Nephron (organoid): ENCODE measurements around the gene CCDC201.

Experiments used
- H3K27ac Mint-ChIP-seq, 3 experiments: 2 replicates each; pipeline ENCODE4 v1.8.0; 2020; ENCODE audit warnings: mixed read lengths in 3 of 3, mild to moderate bottlenecking in 2 of 3, moderate library complexity in 1 of 3
- H3K27me3 Mint-ChIP-seq: 2 replicates; pipeline ENCODE4 v1.8.0; 2021; ENCODE audit warnings: low read depth, mild to moderate bottlenecking, moderate library complexity, mixed read lengths
- H3K36me3 Mint-ChIP-seq: 2 replicates; pipeline ENCODE4 v1.8.0; 2020; ENCODE audit warnings: low read depth, mixed read lengths
- H3K4me1 Mint-ChIP-seq: 2 replicates; pipeline ENCODE4 v1.8.0; 2020; ENCODE audit warnings: mixed read lengths
- H3K4me3 Mint-ChIP-seq, 3 experiments: 2 replicates each; pipeline ENCODE4 v1.8.0; 2020; ENCODE audit warnings: mild to moderate bottlenecking in 3 of 3, mixed read lengths in 3 of 3, moderate library complexity in 2 of 3
- H3K9me3 Mint-ChIP-seq: 2 replicates; pipeline ENCODE4 v1.8.0; 2020; ENCODE audit warnings: mixed read lengths
- TF ChIP-seq, protein P1 (sequence below), 3 experiments: fragments of 200-600 bp; sonication (generic); IDR thresholded peaks; one replicate each; pipeline ENCODE4 v1.5.0; 2021; ENCODE audit warnings: antibody characterized with exemption in 3 of 3; ENCODE audit not compliant: unreplicated experiment in 3 of 3

The CCDC201 gene

DNA sequence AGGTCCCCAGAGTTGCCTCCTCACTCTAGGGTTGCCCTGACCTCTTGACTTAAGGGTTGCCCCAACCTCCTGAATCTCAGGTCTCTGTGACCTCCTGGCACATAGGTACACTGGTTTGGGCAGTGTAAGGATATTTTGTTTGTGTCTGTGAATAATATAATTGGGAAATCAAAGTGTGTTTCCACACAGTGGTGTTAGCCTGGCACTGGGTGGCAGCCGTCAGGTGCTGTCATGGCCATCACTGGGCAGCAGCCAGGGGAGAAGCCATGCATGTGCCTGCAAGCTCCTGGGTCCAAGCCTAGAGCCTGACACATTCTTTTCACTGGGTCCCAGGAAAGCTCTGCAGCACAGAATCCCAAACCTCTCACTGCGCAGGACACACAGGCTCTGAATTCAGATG lies 3.6 kb upstream of the CCDC201 start:
- TF ChIP-seq, protein P1, sequence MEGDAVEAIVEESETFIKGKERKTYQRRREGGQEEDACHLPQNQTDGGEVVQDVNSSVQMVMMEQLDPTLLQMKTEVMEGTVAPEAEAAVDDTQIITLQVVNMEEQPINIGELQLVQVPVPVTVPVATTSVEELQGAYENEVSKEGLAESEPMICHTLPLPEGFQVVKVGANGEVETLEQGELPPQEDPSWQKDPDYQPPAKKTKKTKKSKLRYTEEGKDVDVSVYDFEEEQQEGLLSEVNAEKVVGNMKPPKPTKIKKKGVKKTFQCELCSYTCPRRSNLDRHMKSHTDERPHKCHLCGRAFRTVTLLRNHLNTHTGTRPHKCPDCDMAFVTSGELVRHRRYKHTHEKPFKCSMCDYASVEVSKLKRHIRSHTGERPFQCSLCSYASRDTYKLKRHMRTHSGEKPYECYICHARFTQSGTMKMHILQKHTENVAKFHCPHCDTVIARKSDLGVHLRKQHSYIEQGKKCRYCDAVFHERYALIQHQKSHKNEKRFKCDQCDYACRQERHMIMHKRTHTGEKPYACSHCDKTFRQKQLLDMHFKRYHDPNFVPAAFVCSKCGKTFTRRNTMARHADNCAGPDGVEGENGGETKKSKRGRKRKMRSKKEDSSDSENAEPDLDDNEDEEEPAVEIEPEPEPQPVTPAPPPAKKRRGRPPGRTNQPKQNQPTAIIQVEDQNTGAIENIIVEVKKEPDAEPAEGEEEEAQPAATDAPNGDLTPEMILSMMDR (IDR thresholded peaks at IDR 0.05; ENCODE audit: unreplicated experiment in 3 of 3) = no peak
- no peak overlapping the region for H3K27ac Mint-ChIP-seq
- peaks cover 18% of the 10 kb centered on the region for H3K9me3 Mint-ChIP-seq
- H3K36me3 Mint-ChIP-seq = no peaks in the 10 kb centered on the region
- no peaks in the 10 kb centered on the region for H3K4me1 Mint-ChIP-seq
- no peaks in the 10 kb centered on the region for H3K27me3 Mint-ChIP-seq
- no peak overlapping the region for H3K4me3 Mint-ChIP-seq

DNA sequence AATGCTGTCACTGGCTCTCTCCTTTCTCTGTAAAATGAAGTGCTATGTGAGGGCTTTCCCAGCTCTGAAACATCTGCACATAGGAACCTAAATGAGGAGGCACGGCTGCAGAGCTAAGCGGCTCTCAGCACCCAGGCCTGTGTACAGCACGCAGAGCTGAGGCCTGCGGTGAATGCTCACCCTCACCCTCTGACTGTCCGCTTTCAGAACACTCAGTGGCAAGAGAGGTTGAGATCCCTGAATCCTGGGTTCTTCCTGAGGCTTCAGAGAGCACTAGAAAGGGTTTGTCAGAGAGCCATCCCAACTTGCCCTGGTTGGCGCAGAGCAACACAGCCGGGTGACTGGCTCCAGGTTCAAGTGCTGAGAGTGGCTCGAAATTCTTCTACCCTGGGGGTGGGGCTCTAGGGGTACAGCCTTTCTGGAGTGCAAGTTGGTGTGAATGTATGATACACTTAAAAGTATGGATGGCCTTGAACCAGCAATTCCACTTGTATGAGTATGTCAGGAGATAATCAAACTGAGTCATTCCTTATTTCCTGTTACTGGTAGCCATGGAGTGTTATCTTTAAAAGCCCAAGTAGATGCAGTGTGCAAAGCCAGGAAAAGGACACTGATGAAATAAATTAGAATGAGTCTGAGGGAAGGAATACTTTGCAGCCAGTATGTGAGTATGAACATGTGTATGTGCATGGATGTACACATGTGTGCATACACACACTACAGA lies 1.7 kb upstream of the CCDC201 start:
- Mint-ChIP-seq H3K27me3 (no peaks in the 10 kb centered on the region), H3K36me3 (no peaks in the 10 kb centered on the region), H3K9me3 (peaks cover 17% of the 10 kb centered on the region), H3K4me3 (no peak overlapping the region), H3K4me1 (no peaks in the 10 kb centered on the region), H3K27ac (no peak overlapping the region)
- TF ChIP-seq, protein P1 (IDR thresholded peaks at IDR 0.05; ENCODE audit: unreplicated experiment in 3 of 3) = no peak

DNA sequence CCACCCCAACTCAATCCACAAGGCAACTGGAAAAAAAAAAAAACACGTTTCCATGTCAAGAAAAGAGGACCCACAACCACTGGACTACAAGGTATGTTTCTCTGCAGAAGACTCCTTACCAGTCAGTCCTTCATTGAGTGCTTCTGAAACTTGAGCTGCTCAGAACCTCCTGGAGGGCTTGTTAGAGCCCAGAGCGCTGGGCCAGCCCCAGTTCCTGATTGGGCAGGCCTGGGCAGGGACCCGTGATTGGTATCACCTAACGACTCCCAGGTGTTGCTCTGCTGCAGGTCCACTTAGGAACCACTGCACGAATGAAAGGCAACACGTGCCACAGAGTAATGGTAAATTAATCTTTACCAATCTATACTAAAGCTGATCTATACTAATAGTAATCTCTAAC lies 473 bp upstream of the CCDC201 start:
- Mint-ChIP-seq H3K4me3 (no peak overlapping the region), H3K9me3 (peaks cover 8% of the 10 kb centered on the region), H3K27ac (no peak overlapping the region), H3K27me3 (peaks cover 3% of the 10 kb centered on the region), H3K4me1 (no peaks in the 10 kb centered on the region), H3K36me3 (no peaks in the 10 kb centered on the region)
- TF ChIP-seq, protein P1 (IDR thresholded peaks at IDR 0.05; ENCODE audit: unreplicated experiment in 3 of 3) = no peak

DNA sequence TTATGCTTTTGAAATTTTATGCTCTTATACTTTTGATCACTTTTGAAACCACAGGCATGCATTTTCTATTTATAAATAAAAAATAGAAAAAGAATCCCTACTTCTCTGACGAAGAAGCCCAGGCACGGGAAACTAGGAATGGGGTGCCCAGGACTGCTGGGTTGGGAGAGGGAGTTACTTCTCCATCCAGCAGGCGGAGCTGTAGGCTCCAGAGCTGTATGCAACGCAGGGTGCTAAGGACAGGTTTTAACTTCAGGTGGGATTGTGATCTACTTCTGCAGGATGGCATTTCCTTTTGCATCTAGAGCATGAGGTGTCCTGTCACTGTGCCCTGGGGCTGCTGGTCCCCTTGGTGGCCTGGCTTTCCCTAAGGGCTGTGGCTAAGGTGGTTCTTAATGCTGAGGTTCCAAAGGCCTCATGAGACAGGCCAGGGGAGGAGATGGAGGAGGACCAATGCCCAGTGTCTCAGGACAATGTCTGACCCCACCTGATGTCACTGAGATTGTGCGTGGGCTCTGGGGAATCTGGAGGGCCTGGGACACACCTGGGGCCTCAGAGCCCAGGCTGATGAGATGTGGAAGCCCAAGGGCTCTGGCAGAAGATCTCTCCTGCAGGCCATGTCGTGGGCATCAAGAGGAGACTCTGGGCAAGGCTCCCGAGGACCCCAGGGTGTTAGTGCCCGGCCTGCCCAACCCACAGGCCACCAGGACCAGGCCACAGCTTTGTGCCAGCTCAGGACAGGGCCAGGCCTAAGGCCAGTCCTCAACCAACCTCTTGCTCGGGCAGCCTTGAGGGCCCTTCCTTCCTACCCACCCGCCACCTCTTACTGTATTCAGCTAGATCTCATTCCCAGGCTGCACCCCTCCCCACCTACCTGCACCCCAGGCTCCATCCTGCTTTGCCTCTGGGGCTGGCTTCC lies 507 bp downstream of the CCDC201 start:
- H3K27ac Mint-ChIP-seq = no peak overlapping the region
- peaks cover 3% of the 10 kb centered on the region for H3K27me3 Mint-ChIP-seq
- H3K9me3 Mint-ChIP-seq = peaks cover 3% of the 10 kb centered on the region
- H3K36me3 Mint-ChIP-seq = no peaks in the 10 kb centered on the region
- TF ChIP-seq, protein P1 (IDR thresholded peaks at IDR 0.05; ENCODE audit: unreplicated experiment in 3 of 3) = peak; percentile 15 to 41 (median 28)
- H3K4me1 Mint-ChIP-seq = no peaks in the 10 kb centered on the region
- no peak overlapping the region for H3K4me3 Mint-ChIP-seq

DNA sequence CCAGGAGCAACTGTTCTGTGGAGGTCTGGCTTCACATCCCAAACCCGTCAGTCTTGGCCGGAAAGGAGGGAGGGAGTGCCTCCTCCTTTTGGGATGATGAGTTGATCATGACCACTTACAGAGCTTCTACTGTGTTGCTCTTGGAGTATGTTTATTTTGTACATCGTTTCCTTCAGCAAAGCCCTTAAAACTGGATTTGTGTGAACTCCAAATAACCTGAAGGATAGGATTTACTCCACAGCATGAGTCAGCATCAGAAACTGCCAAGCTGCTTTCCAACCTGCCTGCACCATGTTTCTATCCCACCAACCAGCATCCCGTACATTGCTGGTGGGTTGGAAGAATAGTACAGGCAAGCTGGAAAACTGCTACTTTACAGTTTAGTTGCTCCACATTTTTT lies 3.5 kb downstream of the CCDC201 start:
- no peaks in the 10 kb centered on the region for H3K36me3 Mint-ChIP-seq
- H3K4me1 Mint-ChIP-seq = no peaks in the 10 kb centered on the region
- H3K9me3 Mint-ChIP-seq = no peaks in the 10 kb centered on the region
- H3K27ac Mint-ChIP-seq = no peak overlapping the region
- no peak overlapping the region for H3K4me3 Mint-ChIP-seq
- TF ChIP-seq, protein P1 (IDR thresholded peaks at IDR 0.05; ENCODE audit: unreplicated experiment in 3 of 3) = no peak
- peaks cover 3% of the 10 kb centered on the region for H3K27me3 Mint-ChIP-seq
